ENCODE results near the gene FNDC3A. TPM values are rescaled to one million over a fixed set of nuclear protein-coding genes. Genes with fewer than 3 reads are reported as not detected.

The FNDC3A gene
- total and polyA plus RNA-seq, 3 experiments from 2014 or later, result 8.8 to 22.7 (median 21.8) TPM

GRCh38 chr13:48944221-48944620 lies 31.5 kb upstream of the FNDC3A start:
- Mint-ChIP-seq H3K36me3 (peaks cover 0 to 3% (median 0%) of the 10 kb centered on the region in 3 donors), H3K4me1 (peaks cover 0 to 7% (median 0%) of the 10 kb centered on the region in 3 donors), H3K4me3 (no peak overlapping the region), H3K9me3 (no peaks in the 10 kb centered on the region), H3K27ac (no peak overlapping the region), H3K27me3 (peaks cover 13 to 24% of the 10 kb centered on the region in 2 donors)
- POLR2A ChIA-PET, result no interaction called here
- H3K9me3 ChIP-seq (ENCODE audit: low read length), result no peaks in the 10 kb centered on the region
- no peaks in the 10 kb centered on the region for H3K4me1 ChIP-seq (ENCODE audit: insufficient read depth, low read length)
- DNase-seq, result no peak
- CTCF ChIA-PET, result no interaction called here
- no peak overlapping the region for H3K27ac ChIP-seq (ENCODE audit: low read depth, low read length)
- H3K4me3 ChIP-seq (ENCODE audit: low read length), result no peak overlapping the region
- no peaks in the 10 kb centered on the region for H3K36me3 ChIP-seq (ENCODE audit: insufficient read depth, low read length)
- no peaks in the 10 kb centered on the region for H3K27me3 ChIP-seq (ENCODE audit: insufficient read depth, low read length, poor library complexity, severe bottlenecking)

GRCh38 chr13:48945626-48946025 lies 30.1 kb upstream of the FNDC3A start:
- H3K27me3 ChIP-seq (ENCODE audit: insufficient read depth, low read length, poor library complexity, severe bottlenecking), result no peaks in the 10 kb centered on the region
- no peaks in the 10 kb centered on the region for H3K9me3 Mint-ChIP-seq
- H3K4me3 ChIP-seq (ENCODE audit: low read length), result no peak overlapping the region
- H3K36me3 ChIP-seq (ENCODE audit: insufficient read depth, low read length), result no peaks in the 10 kb centered on the region
- no peak for DNase-seq
- H3K4me3 Mint-ChIP-seq, result no peak overlapping the region
- H3K9me3 ChIP-seq (ENCODE audit: low read length), result no peaks in the 10 kb centered on the region
- H3K27ac ChIP-seq (ENCODE audit: low read depth, low read length), result no peak overlapping the region
- POLR2A ChIA-PET, result no interaction called here
- H3K4me1 Mint-ChIP-seq, result no peaks in the 10 kb centered on the region
- no peak overlapping the region for H3K27ac Mint-ChIP-seq
- H3K27me3 Mint-ChIP-seq, result peaks cover 12 to 22% of the 10 kb centered on the region in 2 donors
- H3K36me3 Mint-ChIP-seq, result peaks cover 0 to 3% (median 0%) of the 10 kb centered on the region in 3 donors
- CTCF ChIA-PET, result no interaction called here
- no peaks in the 10 kb centered on the region for H3K4me1 ChIP-seq (ENCODE audit: insufficient read depth, low read length)

DNA sequence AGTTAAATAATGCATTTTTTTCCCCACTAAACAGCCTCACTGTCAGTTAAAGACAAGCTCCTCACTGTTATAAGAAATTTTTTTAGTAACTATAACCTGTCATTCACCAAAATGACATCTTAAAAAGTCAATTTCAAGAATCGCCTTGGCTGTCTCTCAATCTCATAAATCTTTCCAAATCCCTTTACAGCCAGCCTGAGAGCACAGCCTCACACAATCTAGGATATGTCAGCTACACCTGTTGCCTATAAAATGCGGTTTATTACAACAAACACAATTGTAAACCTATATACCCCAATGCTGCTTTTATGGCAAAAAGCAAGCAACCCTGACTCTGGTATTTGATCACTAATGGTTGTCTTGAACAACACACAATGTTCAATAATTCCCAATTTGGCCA lies 29.5 kb upstream of the FNDC3A start:
- Histone ChIP-seq H3K27me3 (ENCODE audit: insufficient read depth, low read length, poor library complexity, severe bottlenecking) (no peaks in the 10 kb centered on the region), H3K9me3 (ENCODE audit: low read length) (no peaks in the 10 kb centered on the region), H3K36me3 (ENCODE audit: insufficient read depth, low read length) (no peaks in the 10 kb centered on the region), H3K27ac (ENCODE audit: low read depth, low read length) (no peak overlapping the region), H3K4me1 (ENCODE audit: insufficient read depth, low read length) (no peaks in the 10 kb centered on the region), H3K4me3 (ENCODE audit: low read length) (no peak overlapping the region)
- H3K27me3 Mint-ChIP-seq, result peaks cover 8 to 16% of the 10 kb centered on the region in 2 donors
- ChIA-PET POLR2A (no interaction called here), CTCF (no interaction called here)
- H3K4me1 Mint-ChIP-seq, result no peaks in the 10 kb centered on the region
- no peak for DNase-seq
- no peak overlapping the region for H3K4me3 Mint-ChIP-seq
- peaks cover 0 to 3% (median 0%) of the 10 kb centered on the region in 3 donors for H3K36me3 Mint-ChIP-seq
- no peak overlapping the region for H3K27ac Mint-ChIP-seq
- no peaks in the 10 kb centered on the region for H3K9me3 Mint-ChIP-seq

GRCh38 chr13:48949566-48950500 lies 25.9 kb upstream of the FNDC3A start:
- no peaks in the 10 kb centered on the region for H3K27me3 ChIP-seq (ENCODE audit: insufficient read depth, low read length, poor library complexity, severe bottlenecking)
- POLR2A ChIA-PET, result no interaction called here
- H3K27ac ChIP-seq (ENCODE audit: low read depth, low read length), result no peak overlapping the region
- no peak for DNase-seq
- H3K9me3 Mint-ChIP-seq, result no peaks in the 10 kb centered on the region
- H3K36me3 ChIP-seq (ENCODE audit: insufficient read depth, low read length), result no peaks in the 10 kb centered on the region
- no peaks in the 10 kb centered on the region for H3K4me1 Mint-ChIP-seq
- no peak overlapping the region for H3K27ac Mint-ChIP-seq
- H3K27me3 Mint-ChIP-seq, result peaks cover 0 to 1% of the 10 kb centered on the region in 2 donors
- CTCF ChIA-PET, result no interaction called here
- no peaks in the 10 kb centered on the region for H3K9me3 ChIP-seq (ENCODE audit: low read length)
- H3K4me3 ChIP-seq (ENCODE audit: low read length), result no peak overlapping the region
- H3K4me3 Mint-ChIP-seq, result no peak overlapping the region
- no peaks in the 10 kb centered on the region for H3K4me1 ChIP-seq (ENCODE audit: insufficient read depth, low read length)
- peaks cover 0 to 3% (median 0%) of the 10 kb centered on the region in 3 donors for H3K36me3 Mint-ChIP-seq

DNA sequence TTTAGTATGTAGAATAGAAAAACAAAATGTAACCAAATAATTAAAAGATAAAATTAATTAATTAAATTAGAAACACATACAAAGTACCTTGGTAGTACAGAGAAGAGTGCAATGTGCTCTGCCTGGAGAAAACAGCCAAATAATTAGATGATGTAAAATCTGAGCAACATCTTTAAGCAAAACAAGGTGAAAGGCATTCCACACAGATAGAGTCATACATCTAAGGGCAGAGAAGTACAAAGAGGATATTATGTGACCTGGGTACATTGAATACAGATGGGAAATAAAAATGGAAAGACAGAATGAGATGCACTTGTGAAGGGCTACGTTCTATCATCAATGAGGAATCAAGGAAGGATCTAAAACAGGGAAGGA lies 25.2 kb upstream of the FNDC3A start:
- H3K4me3 Mint-ChIP-seq, result no peak overlapping the region
- H3K4me1 ChIP-seq (ENCODE audit: insufficient read depth, low read length), result no peaks in the 10 kb centered on the region
- ChIA-PET POLR2A (no interaction called here), CTCF (no interaction called here)
- H3K4me3 ChIP-seq (ENCODE audit: low read length), result no peak overlapping the region
- H3K4me1 Mint-ChIP-seq, result no peaks in the 10 kb centered on the region
- H3K36me3 Mint-ChIP-seq, result peaks cover 0 to 3% (median 0%) of the 10 kb centered on the region in 3 donors
- no peaks in the 10 kb centered on the region for H3K36me3 ChIP-seq (ENCODE audit: insufficient read depth, low read length)
- peaks cover 0 to under 1% (median 0%) of the 10 kb centered on the region in 5 donors for H3K9me3 Mint-ChIP-seq
- no peaks in the 10 kb centered on the region for H3K9me3 ChIP-seq (ENCODE audit: low read length)
- peaks cover 0 to 5% of the 10 kb centered on the region in 2 donors for H3K27me3 Mint-ChIP-seq
- H3K27me3 ChIP-seq (ENCODE audit: insufficient read depth, low read length, poor library complexity, severe bottlenecking), result no peaks in the 10 kb centered on the region
- DNase-seq, result no peak
- H3K27ac Mint-ChIP-seq, result no peak overlapping the region
- no peak overlapping the region for H3K27ac ChIP-seq (ENCODE audit: low read depth, low read length)

- no peaks in the 10 kb centered on the region for H3K36me3 ChIP-seq (ENCODE audit: insufficient read depth, low read length)
- CTCF ChIA-PET, result no interaction called here
- no peak overlapping the region for H3K4me3 ChIP-seq (ENCODE audit: low read length)
- H3K27ac ChIP-seq (ENCODE audit: low read depth, low read length), result no peak overlapping the region
- DNase-seq, result no peak
- H3K27ac Mint-ChIP-seq, result no peak overlapping the region
- POLR2A ChIA-PET, result no interaction called here
- no peaks in the 10 kb centered on the region for H3K4me1 ChIP-seq (ENCODE audit: insufficient read depth, low read length)
- no peaks in the 10 kb centered on the region for H3K36me3 Mint-ChIP-seq
- H3K27me3 ChIP-seq (ENCODE audit: insufficient read depth, low read length, poor library complexity, severe bottlenecking), result no peaks in the 10 kb centered on the region
- no peaks in the 10 kb centered on the region for H3K4me1 Mint-ChIP-seq
- no peak overlapping the region for H3K4me3 Mint-ChIP-seq
- peaks cover 0 to 2% (median 0%) of the 10 kb centered on the region in 5 donors for H3K9me3 Mint-ChIP-seq
- peaks cover 0 to 5% of the 10 kb centered on the region in 2 donors for H3K27me3 Mint-ChIP-seq
- H3K9me3 ChIP-seq (ENCODE audit: low read length), result no peaks in the 10 kb centered on the region
Observed at GRCh38 chr13:48954081-48954480, 21.6 kb upstream of the FNDC3A start.

- DNase-seq, result no peak
- H3K27ac Mint-ChIP-seq, result no peak overlapping the region
- Histone ChIP-seq H3K27ac (ENCODE audit: low read depth, low read length) (no peak overlapping the region), H3K4me3 (ENCODE audit: low read length) (no peak overlapping the region), H3K27me3 (ENCODE audit: insufficient read depth, low read length, poor library complexity, severe bottlenecking) (no peaks in the 10 kb centered on the region), H3K9me3 (ENCODE audit: low read length) (no peaks in the 10 kb centered on the region), H3K36me3 (ENCODE audit: insufficient read depth, low read length) (no peaks in the 10 kb centered on the region), H3K4me1 (ENCODE audit: insufficient read depth, low read length) (no peaks in the 10 kb centered on the region)
- ChIA-PET POLR2A (no interaction called here), CTCF (no interaction called here)
- no peaks in the 10 kb centered on the region for H3K36me3 Mint-ChIP-seq
- H3K4me3 Mint-ChIP-seq, result no peak overlapping the region
- H3K27me3 Mint-ChIP-seq, result peaks cover 0 to 5% of the 10 kb centered on the region in 2 donors
- no peaks in the 10 kb centered on the region for H3K4me1 Mint-ChIP-seq
- peaks cover 0 to 2% (median 0%) of the 10 kb centered on the region in 5 donors for H3K9me3 Mint-ChIP-seq
Observed at GRCh38 chr13:48955536-48955935, 20.2 kb upstream of the FNDC3A start.

DNA sequence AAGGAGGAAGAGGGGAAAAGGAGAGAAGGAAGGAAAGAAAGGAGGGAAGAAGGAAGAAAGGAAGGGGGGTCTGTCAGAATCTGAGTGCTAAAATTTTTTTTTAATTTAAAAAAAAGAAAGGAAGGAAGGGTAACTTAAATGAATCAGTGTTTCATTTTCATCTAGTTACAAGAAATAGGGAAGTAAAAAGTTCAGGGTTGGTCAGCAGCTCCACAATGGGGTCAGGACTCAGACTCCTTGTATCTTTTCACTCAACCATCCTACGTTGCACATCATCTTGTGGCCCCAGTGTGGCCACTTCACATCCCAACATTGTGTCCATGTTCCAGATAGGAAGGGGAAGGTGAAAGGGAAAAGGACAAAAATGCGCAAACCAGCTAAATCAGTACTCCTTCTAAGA lies 14.3 kb upstream of the FNDC3A start:
- Mint-ChIP-seq H3K27me3 (no peaks in the 10 kb centered on the region), H3K4me1 (no peaks in the 10 kb centered on the region), H3K36me3 (no peaks in the 10 kb centered on the region), H3K27ac (no peak overlapping the region), H3K9me3 (no peaks in the 10 kb centered on the region), H3K4me3 (no peak overlapping the region)
- H3K27me3 ChIP-seq (ENCODE audit: insufficient read depth, low read length, poor library complexity, severe bottlenecking), result no peaks in the 10 kb centered on the region
- POLR2A ChIA-PET, result no interaction called here
- CTCF ChIA-PET, result no interaction called here
- H3K27ac ChIP-seq (ENCODE audit: low read depth, low read length), result no peak overlapping the region
- H3K4me3 ChIP-seq (ENCODE audit: low read length), result no peak overlapping the region
- no peaks in the 10 kb centered on the region for H3K4me1 ChIP-seq (ENCODE audit: insufficient read depth, low read length)
- no peak for DNase-seq
- H3K36me3 ChIP-seq (ENCODE audit: insufficient read depth, low read length), result no peaks in the 10 kb centered on the region
- no peaks in the 10 kb centered on the region for H3K9me3 ChIP-seq (ENCODE audit: low read length)

Measured in CD8-positive, alpha-beta memory T cell (primary cell).